Heart left ventricle (tissue), 16 donors: ENCODE data around the gene CORO1C. TPM values are rescaled to one million over a fixed set of nuclear protein-coding genes. Genes with fewer than 3 reads are reported as not detected.

Experiments used
- ATAC-seq, 4 donors: fragments of 200-7000 bp; cut with Tn5 transposase; one replicate each; pipeline ENCODE4 v1.9.1; 2020 to 2022; ENCODE audit warnings: moderate library complexity in 4 of 4, mild to moderate bottlenecking in 3 of 4, moderate number of reproducible peaks in 1 of 4
- DNase-seq, 5 donors: peaks; one replicate each; pipeline ENCODE4 v3.0.0-alpha.2; 2020
- H3K27ac ChIP-seq, 12 donors: fragments of 200-600 bp; sonication (generic) in 4 of 12; one replicate each; pipeline versions ENCODE4 v1.5.0 to v1.8.0; 2016 to 2022; ENCODE audit warnings: mild to moderate bottlenecking in 2 of 12
- H3K27me3 ChIP-seq, 9 donors: fragments of 200-600 bp; sonication (generic) in 2 of 9; one replicate each; pipeline versions ENCODE4 v1.5.1 to v1.8.0; 2016 to 2022; ENCODE audit warnings: mild to moderate bottlenecking in 3 of 9
- H3K36me3 ChIP-seq, 9 donors: fragments of 200-600 bp; sonication (generic) in 2 of 9; one replicate each; pipeline versions ENCODE4 v1.5.0 to v1.8.0; 2018 to 2022; ENCODE audit warnings: mild to moderate bottlenecking in 2 of 9
- H3K4me1 ChIP-seq, 12 donors: fragments of 200-600 bp; sonication (generic) in 4 of 12; one replicate each; pipeline versions ENCODE4 v1.5.0 to v1.8.0; 2016 to 2022; ENCODE audit warnings: mild to moderate bottlenecking in 3 of 12
- H3K4me3 ChIP-seq, 12 donors: fragments of 200-600 bp; sonication (generic) in 4 of 12; one replicate each; pipeline versions ENCODE4 v1.5.0 to v1.8.0; 2017 to 2022; ENCODE audit warnings: mild to moderate bottlenecking in 9 of 12, moderate library complexity in 4 of 12
- H3K9me3 ChIP-seq, 12 donors: fragments of 200-600 bp; sonication (generic) in 4 of 12; one replicate each; pipeline versions ENCODE4 v1.5.0 to v1.8.0; 2016 to 2022; ENCODE audit warnings: mild to moderate bottlenecking in 1 of 12
- CTCF ChIP-seq, 12 donors: fragments of 200-600 bp; sonication (generic) in 4 of 12; IDR thresholded peaks; one replicate each; pipeline versions ENCODE4 v1.5.0 to v1.8.0; 2018 to 2022; ENCODE audit warnings: antibody characterized with exemption in 12 of 12, mild to moderate bottlenecking in 5 of 12
- POLR2A ChIP-seq, 2 donors: fragments of 450-650 bp; IDR thresholded peaks; one replicate each; pipeline ENCODE4 v1.6.1; 2017; ENCODE audit warnings: antibody characterized with exemption in 2 of 2, mild to moderate bottlenecking in 2 of 2, moderate library complexity in 2 of 2
- WGBS, 4 donors: extraction: QIAGEN DNeasy Blood & Tissue Kit in 2 of 4; methylation state at CpG; one replicate each; pipeline versions ENCODE4 v1.1.5 to v1.1.7; 2013 to 2018; 5-methylcytosine and 5-hydroxymethylcytosine counted together
- intact Hi-C, 10 donors: fragments of 100-400 bp; cut with DNase I; formaldehyde crosslinking; loops; one replicate each; pipeline versions ENCODE4 v1.11.1 to v1.14.2; 2022
- polyA plus RNA-seq, 2 donors: library from polyadenylated mRNA; stranded (reverse); fragments of 200-250 nt; gene quantifications; one replicate each; pipeline ENCODE4 v1.2.3, GENCODE V29; 2013
- total RNA-seq, 9 donors: library from RNA; depleted of rRNA in 2 of 9; stranded (reverse); fragments of >200 nt in 2 of 9; fragmentation: NEBNext Ultra II Directional in 3 of 9; extraction: Animal tissue kit (Norgen Biotek cat#: 25700) in 3 of 9; gene quantifications; one replicate each; pipeline versions ENCODE4 v1.1.0 to v1.2.4, GENCODE V29; 2016 to 2023
- donor health status: ischemic (EF 13 %, LVEDD 7.1; RV severe dilation, severe dysfunction).
- donor health status: healthy with polysubstance abuse.
- donor health status: DM: no; HTN: yes; CAD: no.
- donor health status: DM: no; HTN: no; CAD: no.
- donor health status: ischemic (EF 25% LVEDD 6.9; RV normal size, moderate dysfunction).
- donor health status: ischemic (EF 25% LVEDD 5.7; RV mildly dilated, moderate dysfunction).
- donor health status: healthy.
- donor health status: DM: yes; HTN: yes; CAD: no.
- donor health status: ischemic (EF 35%, LVEDD 5.7; RV mildly dilated, moderate dysfunction).
- donor health status: nonischemic (EF 11% LVEDD 7.7; RV severe dilation, severe dysfunction).
- donor health status: DM: yes; HTN: yes; CAD: no.
- donor health status: PGD.
- donor health status: ischemic (EF 29% LVEDD 5.4; RV normal size, mild dysfunction).
- donor health status: nonischemic (EF 23%, LVEDD 6.1; RV moderate dilation, normal function).

Gene CORO1C
- total and polyA plus RNA-seq, 11 donors = 18.3 to 119 (median 65.2) TPM

- Histone ChIP-seq H3K27ac (peak overlapping the region; percentile 91 to 99 (median 96)), H3K4me1 (peaks cover 0 to 45% (median 25%) of the 10 kb centered on the region in 12 donors), H3K36me3 (peaks cover 0 to 2% (median 0%) of the 10 kb centered on the region in 9 donors), H3K9me3 (no peaks in the 10 kb centered on the region), H3K27me3 (no peaks in the 10 kb centered on the region), H3K4me3 (peak overlapping the region in 10 of 12 donors; percentile 79 to 91 (median 86))
- no peak for DNase-seq
- WGBS, 4 donors = 60 to 72% (median 68%) methylated on average over 13 of the region's 13 CpGs
- ATAC-seq = no peak
- no peak for TF ChIP-seq CTCF (IDR thresholded peaks at IDR 0.05)
- no peak for TF ChIP-seq POLR2A (IDR thresholded peaks at IDR 0.05)
- intact Hi-C loops = loop anchor here (2.0 to 10.0 kb wide), 13 partner anchors 35 to 170 kb away; partner anchors contain the start of genes ISCU (in 2 of the 10), SART3 (in 2 of the 10) and SSH1 (in 2 of the 10)
These were observed 1.3 kb upstream of the CORO1C start for GRCh38 chr12:108732489-108733229.

GRCh38 chr12:108731866-108732461 is 646 bp upstream of the CORO1C start:
- ATAC-seq = peak; percentile 84 to 92 (median 88)
- H3K36me3 ChIP-seq = peaks cover 0 to 2% (median 0%) of the 10 kb centered on the region in 9 donors
- peak; percentile 99 to 100 (median 100) for DNase-seq
- no peaks in the 10 kb centered on the region for H3K9me3 ChIP-seq
- 1 to 3% (median 1%) methylated on average over 32 to 34 of the region's 34 CpGs for WGBS, 4 donors
- H3K4me1 ChIP-seq = peaks cover 0 to 52% (median 27%) of the 10 kb centered on the region in 12 donors
- TF ChIP-seq POLR2A (IDR thresholded peaks at IDR 0.05) (peak; percentile 62 to 78), CTCF (IDR thresholded peaks at IDR 0.05) (peak in 1 of 12 donors; percentile 24)
- peak overlapping the region; percentile 91 to 99 (median 96) for H3K27ac ChIP-seq
- intact Hi-C loops = loop anchor here (1.0 to 10.0 kb wide), 18 partner anchors 35 to 170 kb away; partner anchors contain the start of genes ISCU (in 2 of the 10), SART3 (in 2 of the 10) and SSH1 (in 2 of the 10)
- H3K27me3 ChIP-seq = no peaks in the 10 kb centered on the region
- H3K4me3 ChIP-seq = peak overlapping the region; percentile 73 to 91 (median 86)

- Histone ChIP-seq H3K4me3 (peak overlapping the region; percentile 73 to 91 (median 86)), H3K36me3 (peaks cover 0 to 2% (median 0%) of the 10 kb centered on the region in 9 donors), H3K4me1 (peaks cover 0 to 66% (median 30%) of the 10 kb centered on the region in 12 donors), H3K27ac (peak overlapping the region; percentile 91 to 99 (median 96)), H3K27me3 (no peaks in the 10 kb centered on the region), H3K9me3 (no peaks in the 10 kb centered on the region)
- WGBS, 4 donors = 0 to 1% (median 1%) methylated on average over 29 to 45 of the region's 45 CpGs
- peak in 3 of 4 donors; percentile 14 to 19 (median 17) for ATAC-seq
- intact Hi-C loops = loop anchor here (1.0 to 10.0 kb wide), 17 partner anchors 37 to 168 kb away; partner anchors contain the start of genes ISCU (in 2 of the 10), SART3 (in 2 of the 10) and SSH1 (in 2 of the 10)
- peak; percentile 71 to 80 (median 74) for DNase-seq
- TF ChIP-seq CTCF (IDR thresholded peaks at IDR 0.05) (no peak), POLR2A (IDR thresholded peaks at IDR 0.05) (no peak)
These were observed 783 bp downstream of the CORO1C start for GRCh38 chr12:108730365-108731104.
